H4 (cell line): ENCODE results near the gene DIP2B. TPM values are rescaled to one million over a fixed set of nuclear protein-coding genes. Genes with fewer than 3 reads are reported as not detected.

Experiments used
- DNase-seq: peaks from one replicate; pipeline ENCODE4 v3.0.0-alpha.2; 2015; ENCODE audit warnings: low spot score
- total RNA-seq: library from RNA; depleted of rRNA; stranded (reverse); fragments of >200 nt; shearing (Covaris generic); gene quantifications from 2 replicates; pipeline ENCODE4 v1.2.3, GENCODE V29; 2014

The DIP2B gene
- total RNA-seq, 1 experiment from 2014 or later, result 13.2 TPM

DNA sequence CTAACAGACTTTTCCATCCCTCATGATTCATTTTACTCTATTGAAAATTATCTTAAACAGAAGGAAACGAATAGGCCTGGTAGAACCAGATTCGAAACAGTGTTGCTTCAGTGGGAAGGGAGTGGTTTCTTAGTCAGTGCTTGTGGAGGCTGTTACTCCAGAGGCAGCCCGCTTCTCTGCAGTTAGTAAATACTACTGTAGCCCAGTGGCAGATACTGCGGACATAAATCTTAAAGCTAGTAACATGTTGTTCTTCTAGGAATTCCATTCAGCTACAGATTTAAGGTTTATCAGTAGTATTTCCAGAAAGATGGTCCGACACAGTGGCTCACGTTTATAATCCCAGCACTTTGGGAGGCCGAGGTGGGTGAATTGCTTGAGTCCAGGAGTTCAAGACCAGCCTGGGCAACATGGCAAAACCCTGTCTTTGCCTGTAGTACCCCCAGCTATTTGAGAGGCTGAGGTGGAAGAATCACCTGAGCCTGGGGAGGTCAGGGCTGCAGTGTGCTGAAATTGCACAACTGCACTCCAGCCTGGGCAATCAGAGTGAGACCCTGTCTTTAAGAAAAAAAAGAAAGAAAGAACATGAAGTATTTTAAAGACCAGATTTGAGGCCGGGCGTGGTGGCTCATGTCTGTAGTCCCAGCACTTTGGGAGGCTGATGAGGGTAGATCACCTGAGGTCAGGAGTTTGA lies 45.9 kb downstream of the DIP2B start:
- no peak for DNase-seq

GRCh38 chr12:50551866-50552265 lies 47.1 kb downstream of the DIP2B start:
- DNase-seq, result no peak

GRCh38 chr12:50554651-50555050 lies 49.9 kb downstream of the DIP2B start:
- DNase-seq, result no peak

- no peak for DNase-seq
Measured at GRCh38 chr12:50555471-50555885, 50.7 kb downstream of the DIP2B start.

DNA sequence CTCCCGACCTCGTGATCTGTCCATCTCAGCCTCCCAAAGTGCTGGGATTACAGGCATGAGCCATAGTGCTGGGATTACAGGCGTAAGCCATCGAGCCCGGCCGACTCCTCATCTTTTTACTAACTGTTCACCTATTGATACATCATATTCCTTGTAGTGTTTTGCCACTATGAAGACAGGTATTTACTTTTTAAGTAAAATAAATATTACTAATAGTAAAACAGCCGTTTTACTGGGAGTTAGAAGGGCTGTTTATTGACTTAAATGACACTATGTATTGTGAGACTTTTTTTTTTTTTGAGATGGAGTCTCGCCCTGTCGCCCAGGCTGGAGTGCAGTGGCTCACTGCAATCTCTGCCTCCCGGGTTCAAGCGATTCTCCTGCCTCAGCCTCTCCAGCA lies 51.5 kb downstream of the DIP2B start:
- DNase-seq, result no peak

DNA sequence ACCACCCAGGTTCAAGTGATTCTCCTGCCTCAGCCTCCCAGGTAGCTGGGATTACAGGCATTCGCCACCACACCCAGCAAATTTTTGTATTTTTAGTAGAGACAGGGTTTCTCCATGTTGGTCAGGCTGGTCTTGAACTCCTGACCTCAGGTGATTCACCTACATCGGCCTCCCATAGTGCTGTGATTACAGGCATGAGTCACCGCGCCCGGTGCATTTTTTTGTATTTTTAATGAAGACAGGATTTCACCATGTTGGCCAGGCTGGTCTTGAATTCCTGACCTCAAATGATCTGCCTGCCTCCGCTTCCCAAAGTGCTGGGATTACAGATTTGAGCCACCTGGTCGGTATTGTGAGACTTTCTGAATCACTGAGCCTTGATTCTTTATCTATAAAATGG lies 52.0 kb downstream of the DIP2B start:
- DNase-seq, result peak; percentile 40

DNA sequence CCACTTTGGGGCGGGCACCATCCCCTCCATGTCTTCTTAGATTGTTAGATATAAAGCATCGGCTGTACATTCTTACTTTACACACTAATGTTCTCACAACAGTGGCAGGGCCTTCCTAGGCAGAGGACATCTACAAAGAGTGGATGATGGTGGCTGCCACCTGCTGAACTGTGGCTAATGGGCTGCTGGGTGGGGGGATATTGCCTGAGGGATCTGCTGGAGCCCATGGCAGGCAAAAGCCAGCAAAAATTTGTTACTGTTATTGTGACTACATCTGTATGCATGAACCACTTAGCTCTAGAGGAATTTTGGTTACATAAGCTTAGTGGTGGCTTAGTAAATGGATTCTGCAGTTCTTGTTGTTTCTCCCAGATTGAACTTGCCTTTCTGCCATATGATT lies 52.6 kb downstream of the DIP2B start:
- DNase-seq, result no peak

DNA sequence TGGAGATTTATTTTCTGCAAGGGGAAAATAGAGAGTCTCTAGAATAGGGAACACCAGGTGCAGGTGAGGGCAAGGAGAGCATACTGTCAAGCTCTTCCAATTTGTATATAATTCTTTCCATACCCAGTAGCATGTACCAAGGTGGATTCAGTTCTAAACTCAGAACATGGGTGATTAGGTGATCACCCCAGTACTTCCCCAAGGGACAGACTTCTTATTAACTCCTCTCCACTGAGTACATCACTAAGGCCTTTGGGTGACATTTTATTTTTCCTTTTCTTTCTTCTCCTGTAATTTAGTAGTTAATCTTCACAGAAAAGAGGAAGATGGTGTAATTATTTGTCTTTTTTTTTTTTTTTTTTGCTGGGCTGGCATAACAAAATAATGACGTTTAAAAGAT lies 54.2 kb downstream of the DIP2B start:
- DNase-seq, result no peak

GRCh38 chr12:50562520-50563433 lies 58.0 kb downstream of the DIP2B start:
- no peak for DNase-seq

GRCh38 chr12:50563434-50563787 lies 58.6 kb downstream of the DIP2B start:
- no peak for DNase-seq

DNA sequence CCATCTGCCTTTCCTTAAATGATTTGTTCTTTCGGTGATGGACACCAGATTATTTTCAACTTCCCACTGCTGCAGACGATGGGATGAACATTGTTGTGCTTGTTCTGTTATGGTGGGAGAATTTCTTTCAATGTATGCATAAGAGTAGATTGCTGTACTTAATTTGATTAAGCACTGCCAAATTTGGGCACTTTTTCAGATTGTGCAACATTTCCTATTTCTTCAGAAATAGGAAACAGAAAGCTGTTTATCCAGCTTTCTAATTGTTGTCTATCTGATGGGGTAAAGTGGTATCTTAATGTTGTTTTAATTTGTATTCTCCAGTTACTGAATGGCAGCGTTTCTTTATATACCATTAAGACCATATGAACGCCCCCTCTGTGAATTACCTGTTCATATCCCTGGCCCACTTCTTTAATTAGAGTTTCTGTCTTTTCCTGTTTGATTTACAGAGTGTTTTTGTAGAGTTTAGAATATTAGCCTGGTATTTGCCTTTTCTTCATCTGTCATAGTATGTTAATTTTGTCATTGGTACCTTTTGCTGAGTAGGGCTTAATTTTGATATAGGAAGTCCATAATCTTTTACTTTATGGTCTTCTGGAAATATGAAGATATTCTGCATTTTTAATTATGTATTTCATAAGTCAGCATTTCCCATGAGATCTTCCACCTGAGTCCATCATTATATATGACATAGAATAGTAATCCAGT lies 59.6 kb downstream of the DIP2B start:
- DNase-seq, result no peak

DNA sequence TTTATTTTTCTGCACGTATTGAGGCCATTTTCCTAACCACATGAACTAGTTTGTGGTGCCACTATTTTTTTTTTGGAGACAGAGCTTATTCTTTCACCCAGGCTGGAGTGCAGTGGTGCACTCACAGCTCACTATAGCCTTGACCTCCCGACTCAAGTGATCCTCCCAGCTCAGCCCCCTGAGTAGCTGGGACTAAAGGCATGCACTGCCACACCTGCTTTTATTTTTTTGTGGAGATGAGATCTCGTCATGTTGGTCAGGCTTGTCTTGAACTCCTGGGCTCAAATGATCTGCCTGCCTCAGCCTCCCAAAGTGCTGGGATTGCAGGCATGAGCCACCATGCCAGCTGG lies 60.1 kb downstream of the DIP2B start:
- no peak for DNase-seq

DNA sequence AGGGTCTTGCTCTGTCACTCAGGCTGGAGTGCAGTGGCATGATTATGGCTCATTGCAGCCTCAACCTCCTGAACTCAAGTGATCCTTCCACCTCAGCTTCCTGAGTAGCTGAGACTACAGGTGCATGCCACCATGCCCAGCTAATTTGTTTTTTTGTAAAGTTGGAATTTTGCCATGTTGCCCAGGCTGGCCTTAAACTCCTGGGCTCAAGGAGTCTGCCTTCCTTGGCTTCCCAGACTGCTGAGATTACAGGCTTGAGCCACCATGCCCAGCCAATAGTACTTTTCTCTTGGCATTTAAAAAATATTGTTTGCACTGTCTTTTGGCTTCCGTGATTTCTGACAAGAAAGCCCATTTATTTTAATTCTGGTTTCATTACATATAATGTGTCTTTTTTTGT lies 61.3 kb downstream of the DIP2B start:
- no peak for DNase-seq

DNA sequence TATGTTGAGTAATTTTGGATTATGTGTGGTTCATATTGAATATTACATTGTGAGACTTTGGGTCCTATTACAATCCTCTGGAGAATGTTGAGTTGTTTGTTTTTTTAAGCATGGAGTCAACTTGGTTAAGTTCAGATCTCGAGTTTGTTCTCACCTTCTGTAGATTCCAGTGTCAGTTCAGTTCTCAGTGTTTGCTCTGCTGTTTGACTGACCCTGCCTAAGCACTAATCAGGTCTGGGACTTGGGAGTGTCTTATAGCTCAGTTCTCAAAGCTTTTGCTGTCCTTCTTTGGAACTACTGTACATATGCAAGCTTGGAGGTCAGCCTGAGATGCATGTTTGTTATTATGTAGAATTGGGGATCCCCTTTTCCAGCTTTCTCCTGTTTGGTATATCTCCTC lies 63.1 kb downstream of the DIP2B start:
- DNase-seq, result no peak

DNA sequence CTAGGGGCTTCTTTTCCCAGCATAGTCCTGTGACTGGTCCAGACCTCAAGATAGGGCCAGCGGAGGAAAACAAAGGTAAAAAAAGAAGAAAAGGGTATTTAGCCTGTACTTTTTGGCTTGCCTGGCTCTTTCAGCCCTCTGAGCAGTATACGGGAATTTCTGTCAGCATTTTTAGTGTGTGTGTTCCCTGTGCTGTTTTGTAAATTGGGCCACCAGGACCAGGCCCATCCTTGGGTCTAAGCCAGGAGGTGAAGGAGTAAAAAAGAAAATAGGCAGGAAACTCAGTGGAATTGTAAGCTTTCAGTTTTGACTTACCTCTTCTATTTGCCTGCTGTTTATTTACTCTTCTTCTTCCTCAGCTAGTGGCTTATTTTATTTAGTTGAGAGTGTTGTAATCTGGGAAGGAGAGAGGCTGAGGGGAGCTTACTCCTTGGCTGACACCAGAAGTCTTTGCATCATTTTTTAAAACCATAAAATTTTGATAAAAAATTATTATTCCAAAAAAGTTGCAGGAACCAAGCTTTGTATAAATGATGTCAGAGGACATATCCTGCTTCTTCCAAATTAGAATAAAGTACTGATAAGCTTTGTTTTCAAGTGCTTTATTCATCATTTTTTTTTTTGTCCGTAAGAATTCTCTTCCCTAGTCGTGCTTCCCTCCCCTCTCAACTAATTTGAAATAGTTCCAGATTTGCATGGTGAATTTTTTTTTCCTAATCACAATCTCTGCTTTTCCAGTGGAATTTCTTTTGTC lies 63.7 kb downstream of the DIP2B start:
- DNase-seq, result peak; percentile 32

DNA sequence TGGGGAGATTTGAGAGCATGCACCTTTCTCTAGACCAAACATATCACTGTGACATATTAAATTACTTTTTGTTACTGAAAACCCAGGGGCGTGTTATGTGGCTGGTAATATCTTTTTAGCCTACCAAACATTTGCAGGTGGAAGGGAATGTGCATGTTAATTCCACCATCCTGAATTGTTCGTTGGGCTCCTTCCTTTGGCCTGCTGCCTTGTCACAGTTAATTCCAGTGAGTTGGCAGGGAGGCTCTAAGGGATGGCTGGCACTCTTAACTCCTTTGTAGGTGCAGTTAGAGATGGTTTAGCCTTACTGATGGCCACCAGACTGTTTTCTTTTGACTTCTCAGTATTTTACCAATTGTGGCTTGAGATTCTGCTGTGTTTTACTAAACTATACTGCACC lies 64.5 kb downstream of the DIP2B start:
- peak; percentile 27 for DNase-seq

DNA sequence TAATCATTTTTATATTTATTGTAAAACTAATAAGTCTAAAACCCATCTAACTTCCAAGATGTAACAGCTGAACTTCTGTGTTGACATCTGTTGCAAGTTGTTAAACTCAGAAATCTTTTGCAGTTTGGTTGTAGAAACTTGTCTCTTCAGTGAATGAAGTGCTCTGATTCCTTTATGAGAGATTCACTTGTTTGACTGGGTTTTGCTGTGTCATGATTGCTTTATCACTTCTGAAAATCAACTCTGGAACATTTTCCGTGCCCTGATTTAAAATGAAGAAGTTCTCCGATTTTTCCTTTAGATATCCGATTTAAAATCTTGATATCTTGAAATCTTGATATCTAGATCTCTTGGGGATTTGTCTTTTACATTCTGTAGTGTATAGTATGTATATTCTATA lies 65.1 kb downstream of the DIP2B start:
- DNase-seq, result no peak

DNA sequence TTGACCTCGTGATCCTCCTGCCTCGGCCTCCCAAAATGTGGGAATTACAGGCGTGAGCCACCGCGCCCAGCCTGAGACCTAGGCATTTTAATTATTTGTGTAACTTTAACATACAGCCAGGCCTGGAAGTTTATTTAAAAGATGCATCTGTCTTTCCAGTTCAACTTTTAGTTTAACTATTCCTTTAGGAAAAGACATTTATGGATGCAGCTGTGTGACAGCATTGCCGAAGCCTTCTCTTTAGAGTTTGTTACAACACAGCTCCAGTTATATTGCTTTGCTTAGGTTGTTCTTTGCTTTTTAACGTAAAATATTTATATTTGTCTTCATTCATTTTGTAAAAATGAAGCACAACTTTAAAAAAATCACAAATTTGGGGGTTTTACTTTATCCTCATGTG lies 67.0 kb downstream of the DIP2B start:
- no peak for DNase-seq

DNA sequence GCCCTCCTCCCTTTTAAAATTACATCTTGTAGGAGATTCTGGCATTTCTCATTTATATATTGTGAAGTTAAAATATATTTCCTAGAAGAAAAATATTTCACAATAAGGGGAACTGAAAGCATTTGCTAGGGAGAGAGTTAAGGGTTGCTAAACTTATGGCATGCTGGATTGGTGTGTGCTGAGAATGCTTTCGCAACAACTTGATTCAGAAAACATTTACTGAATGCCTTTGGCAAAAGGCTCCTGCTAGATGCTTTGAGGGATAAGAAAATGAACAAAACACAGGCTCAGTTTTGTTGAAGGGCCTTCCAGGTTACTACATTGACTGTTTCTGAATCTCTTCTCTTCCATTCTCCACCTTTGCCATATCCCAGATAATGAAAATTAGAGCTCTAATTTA lies 67.5 kb downstream of the DIP2B start:
- peak; percentile 60 for DNase-seq

- no peak for DNase-seq
Measured at GRCh38 chr12:50572760-50573159, 68.0 kb downstream of the DIP2B start.

GRCh38 chr12:50573271-50573670 lies 68.5 kb downstream of the DIP2B start:
- DNase-seq, result no peak
